Kidney epithelial cell (primary cell): ENCODE data around the gene MBP. TPM values are rescaled to one million over a fixed set of nuclear protein-coding genes. Genes with fewer than 3 reads are reported as not detected.

Source experiments
- DNase-seq: peaks from one replicate; pipeline ENCODE4 v3.0.0-alpha.2; 2010; ENCODE audit warnings: low read depth
- H3K27me3 ChIP-seq: 2 replicates; pipeline ENCODE4 v1.6.0; 2011; ENCODE audit warnings: low read length; ENCODE audit not compliant: control insufficient read depth, insufficient read depth
- H3K36me3 ChIP-seq: 2 replicates; pipeline ENCODE4 v1.5.1; 2011; ENCODE audit warnings: low read length; ENCODE audit not compliant: control insufficient read depth, insufficient read depth
- H3K4me3 ChIP-seq: 2 replicates; pipeline ENCODE4 v1.5.1; 2011; ENCODE audit warnings: low read depth, mild to moderate bottlenecking, control low read depth, low read length
- CTCF ChIP-seq: IDR thresholded peaks from 2 replicates; pipeline ENCODE4 v1.5.1; 2011; ENCODE audit warnings: mild to moderate bottlenecking, moderate library complexity, low read length, control low read depth, inconsistent platforms; ENCODE audit not compliant: insufficient read depth, poor library complexity, severe bottlenecking
- total RNA-seq: library from RNA; depleted of rRNA; stranded (reverse); fragments of >200 nt; gene quantifications from 2 replicates; pipeline ENCODE4 v1.2.3, GENCODE V29; 2015

MBP gene
- total RNA-seq, 1 donor from 2014 or later: 29.1 TPM

GRCh38 chr18:77073336-77074093 is 59.1 kb downstream of the MBP start:
- H3K4me3 ChIP-seq: no peak overlapping the region
- DNase-seq: no peak
- H3K27me3 ChIP-seq: no peaks in the 10 kb centered on the region
- TF ChIP-seq CTCF: no peak
- no peaks in the 10 kb centered on the region for H3K36me3 ChIP-seq

- Histone ChIP-seq H3K36me3 (no peaks in the 10 kb centered on the region), H3K4me3 (no peak overlapping the region), H3K27me3 (no peaks in the 10 kb centered on the region)
- no peak for TF ChIP-seq CTCF
- no peak for DNase-seq
These were observed 60.0 kb downstream of the MBP start for GRCh38 chr18:77072566-77072965.

- no peak overlapping the region for H3K4me3 ChIP-seq
- DNase-seq: no peak
These were observed 60.8 kb downstream of the MBP start for GRCh38 chr18:77071711-77072292.

GRCh38 chr18:77071061-77071460 is 61.5 kb downstream of the MBP start:
- Histone ChIP-seq H3K27me3 (no peaks in the 10 kb centered on the region), H3K4me3 (no peak overlapping the region), H3K36me3 (no peaks in the 10 kb centered on the region)
- DNase-seq: no peak
- TF ChIP-seq CTCF: no peak

More at GRCh38 chr18:77071711-77072292, 60.8 kb downstream of the MBP start:
- TF ChIP-seq CTCF: no peak
- Histone ChIP-seq H3K36me3 (no peaks in the 10 kb centered on the region), H3K27me3 (no peaks in the 10 kb centered on the region)

GRCh38 chr18:77070627-77071026 is 62.0 kb downstream of the MBP start:
- H3K36me3 ChIP-seq: no peaks in the 10 kb centered on the region
- H3K4me3 ChIP-seq: no peak overlapping the region
- DNase-seq: no peak
- H3K27me3 ChIP-seq: no peaks in the 10 kb centered on the region
- no peak for TF ChIP-seq CTCF
